GM13976 (cell line): ENCODE results near the gene ATAD3A.
A peak's percentile ranks its signal among the peaks of the same experiment; 100 is the strongest.

Experiments used
- DNase-seq: peaks from one replicate; pipeline ENCODE4 v3.0.0; 2012; ENCODE audit warnings: low spot score
- CTCF ChIP-seq: IDR thresholded peaks from 2 replicates; pipeline ENCODE4 v1.5.1; 2012; ENCODE audit warnings: borderline replicate concordance, mild to moderate bottlenecking; ENCODE audit not compliant: insufficient read depth; ENCODE audit errors: extremely low read depth, missing control alignments, control extremely low read depth
- in situ Hi-C: fragments of 300-500 bp; cut with MboI; formaldehyde crosslinking; loops from one replicate; pipeline ENCODE4 v1.12.0; 2022; ENCODE audit warnings: low sequenced_read_pairs, mixed read lengths, inconsistent platforms; ENCODE audit not compliant: unreplicated experiment

Gene ATAD3A

GRCh38 chr1:1539310-1540089 lies 27.5 kb downstream of the ATAD3A start:
- in situ Hi-C loops: no loop called here
- no peak for DNase-seq
- no peak for TF ChIP-seq CTCF

- DNase-seq: peak; percentile 85
- in situ Hi-C loops: no loop called here
- no peak for TF ChIP-seq CTCF
These were observed 28.3 kb downstream of the ATAD3A start, which contains the start of gene TMEM240 for GRCh38 chr1:1540090-1540817. Gene TMEM240 (minus strand): TSS chr1:1540624. CDS start chr1:1540346, 278 bp downstream.

GRCh38 chr1:1540818-1541628 lies 29.1 kb downstream of the ATAD3A start:
- DNase-seq: no peak
- in situ Hi-C loops: no loop called here
- TF ChIP-seq CTCF: no peak

- in situ Hi-C loops: no loop called here
- DNase-seq: no peak
- TF ChIP-seq CTCF: no peak
These were observed 30.2 kb downstream of the ATAD3A start for GRCh38 chr1:1541956-1542765.

- no peak for TF ChIP-seq CTCF
- in situ Hi-C loops: no loop called here
- no peak for DNase-seq
These were observed 31.1 kb downstream of the ATAD3A start for GRCh38 chr1:1542766-1543705.
